K562 (cell line): ENCODE results near the gene SIGLEC5. TPM values are rescaled to one million over a fixed set of nuclear protein-coding genes. Genes with fewer than 3 reads are reported as not detected.

Source experiments
- CBX5 ChIP-seq: IDR thresholded peaks from 2 replicates; pipeline ENCODE4 v1.6.1; 2014; ENCODE audit warnings: low read depth, borderline replicate concordance
- GTF2F1 ChIP-seq: IDR thresholded peaks from 2 replicates; pipeline ENCODE4 v1.6.1; 2011; ENCODE audit warnings: low read depth, low read length, improper control_type of control experiment
- HOXB6 ChIP-seq: fragments of 250-450 bp; sonication (Bioruptor Pico); IDR thresholded peaks from 2 replicates; pipeline ENCODE4 v1.5.1; 2022; ENCODE audit warnings: mild to moderate bottlenecking, borderline replicate concordance
- MCM3 ChIP-seq: fragments of 450-650 bp; IDR thresholded peaks from 2 replicates; pipeline ENCODE4 v1.6.1; 2016
- MLX ChIP-seq, 2 experiments: fragments of 450-650 bp in 1 of 2; sonication (generic) in 1 of 2; formaldehyde crosslinking; conservative IDR thresholded peaks; 2 replicates each; pipeline versions ENCODE4 v1.4.0 to v1.8.1; 2020 to 2022; ENCODE audit warnings: mild to moderate bottlenecking in 1 of 2, missing genetic modification reagents in 1 of 2
- MTA3 ChIP-seq: fragments of 450-650 bp; formaldehyde crosslinking; IDR thresholded peaks from 2 replicates; pipeline ENCODE4 v1.6.1; 2017; ENCODE audit warnings: mild to moderate bottlenecking, borderline replicate concordance
- PCBP1 ChIP-seq: fragments of 200-400 bp; formaldehyde crosslinking; IDR thresholded peaks from 2 replicates; pipeline ENCODE4 v1.6.1; 2018; ENCODE audit warnings: mild to moderate bottlenecking, low read depth, low read length; ENCODE audit not compliant: poor library complexity, severe bottlenecking
- POLR2AphosphoS2 ChIP-seq: IDR thresholded peaks from 2 replicates; pipeline ENCODE4 v1.6.1; 2012; ENCODE audit warnings: low read length, improper control_type of control experiment
- PURB ChIP-seq: sonication (generic); formaldehyde crosslinking; IDR thresholded peaks from 2 replicates; pipeline ENCODE4 v1.9.0; 2021; ENCODE audit warnings: low read depth, mild to moderate bottlenecking, missing genetic modification reagents
- RBM22 ChIP-seq: fragments of 200-400 bp; formaldehyde crosslinking; IDR thresholded peaks from 2 replicates; pipeline ENCODE4 v1.6.1; 2018; ENCODE audit warnings: low read length, low read depth; ENCODE audit not compliant: poor library complexity, severe bottlenecking
- RBM25 ChIP-seq: fragments of 200-400 bp; formaldehyde crosslinking; IDR thresholded peaks from 2 replicates; pipeline ENCODE4 v1.6.1; 2018; ENCODE audit warnings: low read length, low read depth, moderate library complexity; ENCODE audit not compliant: severe bottlenecking
- SIRT6 ChIP-seq: IDR thresholded peaks from one replicate; pipeline ENCODE4 v1.6.1; 2012; ENCODE audit warnings: low read depth, mild to moderate bottlenecking, control low read depth, inconsistent platforms, low read length, moderate library complexity
- SMAD1 ChIP-seq: fragments of 150-350 bp; IDR thresholded peaks from 2 replicates; pipeline ENCODE4 v1.6.1; 2014; ENCODE audit warnings: low read length, low read depth; ENCODE audit not compliant: partially characterized antibody
- SMAD2 ChIP-seq: fragments of 150-350 bp; IDR thresholded peaks from 2 replicates; pipeline ENCODE4 v1.6.1; 2014; ENCODE audit warnings: low read depth, mild to moderate bottlenecking, low read length
- SPI1 ChIP-seq: IDR thresholded peaks from 2 replicates; pipeline ENCODE4 v1.6.1; 2011; ENCODE audit warnings: low read depth, low read length, control low read depth, borderline replicate concordance
- TBP ChIP-seq: optimal IDR thresholded peaks from 2 replicates; pipeline ENCODE3; 2011; ENCODE audit warnings: low read depth, low read length, improper control_type of control experiment
- TFE3 ChIP-seq: fragments of 450-650 bp; formaldehyde crosslinking; IDR thresholded peaks from 2 replicates; pipeline ENCODE4 v1.4.0; 2020; ENCODE audit warnings: mild to moderate bottlenecking, mixed read lengths
- ZBTB17 ChIP-seq: fragments of 450-650 bp; formaldehyde crosslinking; IDR thresholded peaks from 2 replicates; pipeline ENCODE4 v1.4.0; 2020; ENCODE audit warnings: mild to moderate bottlenecking
- ZEB2 ChIP-seq: fragments of 450-650 bp; IDR thresholded peaks from 2 replicates; pipeline ENCODE4 v1.6.1; 2016
- ZNF124 ChIP-seq: sonication (generic); formaldehyde crosslinking; IDR thresholded peaks from 2 replicates; pipeline ENCODE4 v1.8.1; 2022; ENCODE audit warnings: missing genetic modification reagents
- ZNF239 ChIP-seq: fragments of 250-450 bp; sonication (Bioruptor Pico); IDR thresholded peaks from 2 replicates; pipeline ENCODE4 v1.4.0; 2020; ENCODE audit warnings: mild to moderate bottlenecking
- ZNF324 ChIP-seq: fragments of 250-450 bp; sonication (Bioruptor Pico); IDR thresholded peaks from 2 replicates; pipeline ENCODE4 v1.4.0; 2020; ENCODE audit warnings: mild to moderate bottlenecking
- ZNF696 ChIP-seq: fragments of 250-450 bp; sonication (Bioruptor Pico); conservative IDR thresholded peaks from 2 replicates; pipeline ENCODE4 v1.4.0; 2020; ENCODE audit warnings: mild to moderate bottlenecking, moderate library complexity
- polyA plus RNA-seq, 8 experiments: library from polyadenylated mRNA; depleted of rRNA in 4 of 8; stranded (reverse) in 5 of 8; unstranded in 3 of 8; fragments of >200 nt; fragmentation: Nextera tagmentation in 2 of 8; fragmentation: Illumina TruSeq in 1 of 8; extraction: Ambion mirVana in 2 of 8; extraction: Trizol in 1 of 8; gene quantifications; 2 replicates each; pipeline versions ENCODE4 v1.2.1 to v1.2.3, GENCODE V29; 2011 to 2014; ENCODE audit warnings: inconsistent platforms in 1 of 8, missing spikeins in 1 of 8
- total RNA-seq, 7 experiments: library from RNA; depleted of rRNA in 6 of 7; stranded (reverse); fragments of >200 nt in 6 of 7; fragmentation: Illumina TruSeq in 2 of 7; extraction: Trizol in 2 of 7; gene quantifications; 2 replicates each; pipeline versions ENCODE4 v1.2.1 to v1.2.3, GENCODE V29; 2011 to 2021; ENCODE audit warnings: low replicate concordance in 1 of 7
- TF ChIP-seq, protein P1 (sequence below): fragments of 250-450 bp; sonication (Bioruptor Pico); IDR thresholded peaks from 2 replicates; pipeline ENCODE4 v1.5.0; 2021
- TF ChIP-seq, protein P2 (sequence below): fragments of 250-450 bp; sonication (Bioruptor Pico); IDR thresholded peaks from 2 replicates; pipeline ENCODE4 v1.8.0; 2022; ENCODE audit warnings: moderate library complexity, mild to moderate bottlenecking, inconsistent platforms

The SIGLEC5 gene
- total and polyA plus RNA-seq, 9 of the 15 experiments (the other 6 are each of a cell fraction or from before 2014, with no cell fraction given) = 0.14 TPM; not detected in 8

DNA sequence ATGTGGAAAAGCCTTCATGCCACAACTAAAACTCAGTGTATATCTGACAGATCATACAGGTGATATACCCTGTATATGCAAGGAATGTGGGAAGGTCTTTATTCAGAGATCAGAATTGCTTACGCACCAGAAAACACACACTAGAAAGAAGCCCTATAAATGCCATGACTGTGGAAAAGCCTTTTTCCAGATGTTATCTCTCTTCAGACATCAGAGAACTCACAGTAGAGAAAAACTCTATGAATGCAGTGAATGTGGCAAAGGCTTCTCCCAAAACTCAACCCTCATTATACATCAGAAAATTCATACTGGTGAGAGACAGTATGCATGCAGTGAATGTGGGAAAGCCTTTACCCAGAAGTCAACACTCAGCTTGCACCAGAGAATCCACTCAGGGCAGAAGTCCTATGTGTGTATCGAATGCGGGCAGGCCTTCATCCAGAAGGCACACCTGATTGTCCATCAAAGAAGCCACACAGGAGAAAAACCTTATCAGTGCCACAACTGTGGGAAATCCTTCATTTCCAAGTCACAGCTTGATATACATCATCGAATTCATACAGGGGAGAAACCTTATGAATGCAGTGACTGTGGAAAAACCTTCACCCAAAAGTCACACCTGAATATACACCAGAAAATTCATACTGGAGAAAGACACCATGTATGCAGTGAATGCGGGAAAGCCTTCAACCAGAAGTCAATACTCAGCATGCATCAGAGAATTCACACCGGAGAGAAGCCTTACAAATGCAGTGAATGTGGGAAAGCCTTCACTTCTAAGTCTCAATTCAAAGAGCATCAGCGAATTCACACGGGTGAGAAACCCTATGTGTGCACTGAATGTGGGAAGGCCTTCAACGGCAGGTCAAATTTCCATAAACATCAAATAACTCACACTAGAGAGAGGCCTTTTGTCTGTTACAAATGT lies 42.7 kb downstream of the SIGLEC5 start (continued):
- no peak for TF ChIP-seq SIRT6
- no peak for TF ChIP-seq MLX (CRISPR knock-in tag; conservative IDR thresholded peaks at IDR 0.05)
- TF ChIP-seq ZEB2 = peak; percentile 43; the same call in 1 of the 2 replicates
- no peak for TF ChIP-seq HOXB6 (CRISPR knock-in tag)
- peak; percentile 83 for TF ChIP-seq ZNF239 (CRISPR knock-in tag)
- TF ChIP-seq GTF2F1 = peak; percentile 31; the same call in 1 of the 2 replicates
- TF ChIP-seq MCM3 = no peak
- no peak for TF ChIP-seq SMAD2
- TF ChIP-seq TBP = no peak
- TF ChIP-seq, protein P1, sequence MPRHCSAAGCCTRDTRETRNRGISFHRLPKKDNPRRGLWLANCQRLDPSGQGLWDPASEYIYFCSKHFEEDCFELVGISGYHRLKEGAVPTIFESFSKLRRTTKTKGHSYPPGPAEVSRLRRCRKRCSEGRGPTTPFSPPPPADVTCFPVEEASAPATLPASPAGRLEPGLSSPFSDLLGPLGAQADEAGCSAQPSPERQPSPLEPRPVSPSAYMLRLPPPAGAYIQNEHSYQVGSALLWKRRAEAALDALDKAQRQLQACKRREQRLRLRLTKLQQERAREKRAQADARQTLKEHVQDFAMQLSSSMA (CRISPR knock-in tag) = no peak
- no peak for TF ChIP-seq PURB (CRISPR knock-in tag)
- no peak for TF ChIP-seq SPI1
- TF ChIP-seq ZNF124 (CRISPR knock-in tag) = no peak
- TF ChIP-seq SMAD1 = no peak
- no peak for TF ChIP-seq ZNF696 (CRISPR knock-in tag)
- TF ChIP-seq TFE3 (CRISPR knock-in tag) = no peak
- TF ChIP-seq POLR2AphosphoS2 = no peak; the same call in 1 of the 2 replicates
- TF ChIP-seq ZBTB17 (CRISPR knock-in tag) = no peak
- TF ChIP-seq, protein P2, sequence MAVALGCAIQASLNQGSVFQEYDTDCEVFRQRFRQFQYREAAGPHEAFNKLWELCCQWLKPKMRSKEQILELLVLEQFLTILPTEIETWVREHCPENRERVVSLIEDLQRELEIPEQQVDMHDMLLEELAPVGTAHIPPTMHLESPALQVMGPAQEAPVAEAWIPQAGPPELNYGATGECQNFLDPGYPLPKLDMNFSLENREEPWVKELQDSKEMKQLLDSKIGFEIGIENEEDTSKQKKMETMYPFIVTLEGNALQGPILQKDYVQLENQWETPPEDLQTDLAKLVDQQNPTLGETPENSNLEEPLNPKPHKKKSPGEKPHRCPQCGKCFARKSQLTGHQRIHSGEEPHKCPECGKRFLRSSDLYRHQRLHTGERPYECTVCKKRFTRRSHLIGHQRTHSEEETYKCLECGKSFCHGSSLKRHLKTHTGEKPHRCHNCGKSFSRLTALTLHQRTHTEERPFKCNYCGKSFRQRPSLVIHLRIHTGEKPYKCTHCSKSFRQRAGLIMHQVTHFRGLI = no peak
- TF ChIP-seq RBM22 = no peak
- TF ChIP-seq MTA3 = peak; percentile 33; the same call in 1 of the 2 replicates
- TF ChIP-seq RBM25 = peak; percentile 38
- peak; percentile 43; the same call in 1 of the 2 replicates for TF ChIP-seq CBX5
- no peak for TF ChIP-seq ZNF324
- TF ChIP-seq PCBP1 = no peak
- TF ChIP-seq, all 486 proteins: peak for 24
